Muscle layer of duodenum (tissue), 2 donors: Measurements from ENCODE around the gene NAA16.

Source experiments
- H3K27ac ChIP-seq: one replicate; pipeline ENCODE4 v1.7.0; 2013; ENCODE audit warnings: mild to moderate bottlenecking, low read length
- H3K27me3 ChIP-seq: one replicate; pipeline ENCODE4 v1.7.0; 2013; ENCODE audit warnings: low read depth, mild to moderate bottlenecking, control low read depth, low read length
- H3K36me3 ChIP-seq, 2 donors: one replicate each; pipeline ENCODE4 v1.7.0; 2013; ENCODE audit warnings: low read length in 2 of 2, control low read depth in 1 of 2, mild to moderate bottlenecking in 1 of 2; ENCODE audit not compliant: insufficient read depth in 2 of 2, control insufficient read depth in 1 of 2
- H3K4me1 ChIP-seq, 2 donors: one replicate each; pipeline ENCODE4 v1.7.0; 2013; ENCODE audit warnings: low read length in 2 of 2, mild to moderate bottlenecking in 2 of 2, control low read depth in 1 of 2, moderate library complexity in 1 of 2; ENCODE audit not compliant: insufficient read depth in 2 of 2, control insufficient read depth in 1 of 2
- H3K4me3 ChIP-seq, 2 donors: one replicate each; pipeline ENCODE4 v1.7.0; 2013; ENCODE audit warnings: low read length in 2 of 2, low read depth in 1 of 2, mild to moderate bottlenecking in 1 of 2
- H3K9me3 ChIP-seq, 2 donors: one replicate each; pipeline ENCODE4 v1.7.0; 2013; ENCODE audit warnings: low read length in 2 of 2, control low read depth in 1 of 2, mild to moderate bottlenecking in 1 of 2; ENCODE audit not compliant: control insufficient read depth in 1 of 2
- donor health status: healthy.

Gene NAA16

GRCh38 chr13:41364043-41364442, 53.0 kb downstream of the NAA16 start:
- Histone ChIP-seq H3K9me3 (no peaks in the 10 kb centered on the region), H3K27me3 (no peaks in the 10 kb centered on the region), H3K4me1 (no peaks in the 10 kb centered on the region), H3K36me3 (peaks cover 38 to 56% of the 10 kb centered on the region in 2 donors), H3K27ac (no peak overlapping the region), H3K4me3 (no peak overlapping the region)

DNA sequence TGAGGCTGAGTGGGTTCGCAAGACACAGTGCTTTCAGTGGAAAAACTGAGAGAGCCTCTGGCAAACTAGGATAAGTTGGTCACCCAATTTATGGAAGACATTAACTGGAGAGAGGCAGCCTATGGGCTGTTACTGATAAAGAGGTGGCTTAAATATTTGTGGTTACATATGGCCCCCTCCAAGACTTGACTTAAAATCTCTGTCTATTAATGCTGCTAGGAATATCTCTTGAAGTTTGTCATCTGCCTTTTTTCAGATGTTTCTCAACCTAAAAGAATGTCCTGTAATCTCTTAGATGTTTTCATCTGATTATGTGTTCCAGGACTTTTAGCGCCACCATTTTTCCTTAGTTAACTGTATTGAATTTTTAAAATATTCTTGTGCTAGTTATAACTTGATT, 54.6 kb downstream of the NAA16 start:
- Histone ChIP-seq H3K36me3 (peaks cover 33 to 61% of the 10 kb centered on the region in 2 donors), H3K9me3 (no peaks in the 10 kb centered on the region), H3K27me3 (no peaks in the 10 kb centered on the region), H3K4me3 (no peak overlapping the region), H3K27ac (no peak overlapping the region), H3K4me1 (no peaks in the 10 kb centered on the region)

DNA sequence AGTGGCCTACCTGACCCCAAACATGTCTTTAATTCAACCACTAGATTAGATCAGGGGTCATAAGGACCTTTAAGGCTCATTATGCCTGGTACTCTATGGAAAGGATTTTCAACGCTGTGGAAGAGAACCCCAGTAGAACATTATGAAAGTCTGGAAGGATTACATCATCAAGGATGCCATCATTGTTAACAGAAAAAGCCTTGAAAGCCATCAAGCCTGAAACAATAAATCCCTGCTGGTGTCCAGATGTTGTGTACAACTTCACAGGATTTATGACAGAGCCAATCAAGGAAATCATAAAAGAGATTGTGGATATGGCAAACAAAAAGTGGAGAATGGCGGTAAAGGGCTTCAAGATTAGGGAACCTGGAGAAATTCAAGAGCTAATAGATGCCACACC, 59.7 kb downstream of the NAA16 start:
- Histone ChIP-seq H3K9me3 (no peaks in the 10 kb centered on the region), H3K4me3 (no peak overlapping the region), H3K4me1 (no peaks in the 10 kb centered on the region), H3K27ac (no peak overlapping the region), H3K36me3 (peaks cover 33 to 69% of the 10 kb centered on the region in 2 donors), H3K27me3 (no peaks in the 10 kb centered on the region)

DNA sequence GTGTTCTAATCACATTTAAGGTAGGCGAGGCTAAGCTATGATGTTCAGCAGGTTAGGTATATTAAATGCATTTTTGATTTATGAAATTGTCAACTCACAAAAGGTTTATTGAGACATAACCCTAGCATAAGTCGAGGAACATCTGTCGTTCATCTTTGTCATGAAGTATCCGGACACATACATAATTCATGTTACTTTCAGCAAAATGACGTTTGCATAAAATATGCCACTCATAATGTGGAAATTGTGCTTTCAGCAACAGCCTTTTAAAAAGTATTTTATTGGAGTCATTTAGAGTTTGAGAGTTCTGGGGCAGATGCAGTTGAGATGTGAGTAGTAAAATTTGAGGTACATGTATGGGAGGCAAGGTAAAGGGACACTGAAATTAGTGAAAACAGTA, 66.4 kb downstream of the NAA16 start:
- Histone ChIP-seq H3K9me3 (no peaks in the 10 kb centered on the region), H3K36me3 (peaks cover 16 to 33% of the 10 kb centered on the region in 2 donors), H3K27ac (no peak overlapping the region), H3K4me3 (no peak overlapping the region), H3K27me3 (no peaks in the 10 kb centered on the region), H3K4me1 (no peaks in the 10 kb centered on the region)

DNA sequence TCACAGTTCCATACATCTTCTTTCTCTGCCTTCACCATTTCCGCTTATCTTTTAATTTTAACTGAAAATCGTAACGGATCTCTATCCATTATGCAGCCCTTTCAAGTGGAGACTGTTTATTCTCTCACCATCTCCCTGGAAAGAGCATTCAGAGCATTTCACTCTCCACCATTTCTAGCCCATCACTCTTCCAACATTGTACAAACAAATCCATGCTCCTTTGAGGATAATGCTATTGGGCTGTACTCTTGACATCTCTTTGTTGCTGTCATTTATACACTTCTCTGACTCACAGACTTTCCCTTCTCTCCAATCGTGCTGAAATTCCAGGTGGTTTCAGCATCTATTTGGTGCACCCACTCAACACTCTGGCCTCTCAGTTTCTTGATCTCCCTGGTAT, 71.4 kb downstream of the NAA16 start:
- H3K27ac ChIP-seq, result no peak overlapping the region
- H3K27me3 ChIP-seq, result no peaks in the 10 kb centered on the region
- no peak overlapping the region for H3K4me3 ChIP-seq
- no peaks in the 10 kb centered on the region for H3K9me3 ChIP-seq
- no peaks in the 10 kb centered on the region for H3K4me1 ChIP-seq
- no peaks in the 10 kb centered on the region for H3K36me3 ChIP-seq

GRCh38 chr13:41383386-41383785, 72.3 kb downstream of the NAA16 start:
- Histone ChIP-seq H3K9me3 (no peaks in the 10 kb centered on the region), H3K4me3 (no peak overlapping the region), H3K36me3 (no peaks in the 10 kb centered on the region), H3K27me3 (no peaks in the 10 kb centered on the region), H3K4me1 (no peaks in the 10 kb centered on the region), H3K27ac (no peak overlapping the region)

DNA sequence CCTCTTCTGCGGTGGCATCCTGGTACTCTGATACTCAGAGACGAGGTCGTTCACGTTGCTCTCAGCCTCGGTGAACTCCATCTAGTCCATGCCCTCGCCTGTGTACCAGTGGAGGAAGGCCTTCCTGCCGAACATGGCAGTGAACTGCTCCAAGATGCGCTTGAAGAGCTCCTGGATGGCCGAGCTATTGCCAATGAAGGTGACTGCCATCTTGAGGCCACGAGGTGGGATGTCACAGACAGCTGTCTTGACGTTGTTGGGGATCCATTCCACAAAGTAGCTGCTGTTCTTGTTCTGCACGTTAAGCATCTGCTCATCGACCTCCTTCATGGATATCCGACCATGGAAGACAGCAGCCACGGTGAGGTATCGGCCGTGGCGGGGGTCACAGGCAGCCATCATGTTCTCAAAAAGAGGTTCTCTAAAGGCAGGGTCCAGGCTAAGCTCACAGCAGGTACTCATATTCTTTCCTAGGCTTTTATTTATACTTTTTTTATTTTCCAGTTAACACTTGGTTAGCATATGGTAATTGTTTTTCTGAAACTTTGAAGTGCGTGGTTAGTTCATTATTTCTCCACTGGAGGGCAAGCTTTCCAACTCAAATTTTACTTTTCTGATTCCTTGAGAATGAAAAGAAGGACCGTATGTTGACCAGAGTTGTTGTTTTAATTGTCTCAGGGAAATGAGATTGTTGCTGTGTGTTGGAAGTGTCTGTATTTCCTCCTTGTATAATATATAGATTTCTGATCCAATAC, 73.9 kb downstream of the NAA16 start:
- H3K9me3 ChIP-seq, result no peaks in the 10 kb centered on the region
- no peaks in the 10 kb centered on the region for H3K27me3 ChIP-seq
- no peak overlapping the region for H3K27ac ChIP-seq
- no peaks in the 10 kb centered on the region for H3K36me3 ChIP-seq
- H3K4me1 ChIP-seq, result no peaks in the 10 kb centered on the region
- no peak overlapping the region for H3K4me3 ChIP-seq

- Histone ChIP-seq H3K27me3 (no peaks in the 10 kb centered on the region), H3K9me3 (no peaks in the 10 kb centered on the region), H3K4me1 (no peaks in the 10 kb centered on the region), H3K27ac (no peak overlapping the region), H3K4me3 (no peak overlapping the region), H3K36me3 (no peaks in the 10 kb centered on the region)
These were observed 75.1 kb downstream of the NAA16 start for GRCh38 chr13:41386211-41386610.

- H3K4me3 ChIP-seq, result no peak overlapping the region
- no peaks in the 10 kb centered on the region for H3K36me3 ChIP-seq
- H3K27ac ChIP-seq, result no peak overlapping the region
- H3K4me1 ChIP-seq, result no peaks in the 10 kb centered on the region
- H3K27me3 ChIP-seq, result no peaks in the 10 kb centered on the region
- no peaks in the 10 kb centered on the region for H3K9me3 ChIP-seq
These were observed 76.5 kb downstream of the NAA16 start for GRCh38 chr13:41387576-41387975.

GRCh38 chr13:41388143-41388881, 77.2 kb downstream of the NAA16 start:
- Histone ChIP-seq H3K9me3 (no peaks in the 10 kb centered on the region), H3K4me1 (no peaks in the 10 kb centered on the region), H3K27ac (no peak overlapping the region), H3K36me3 (no peaks in the 10 kb centered on the region), H3K4me3 (no peak overlapping the region), H3K27me3 (no peaks in the 10 kb centered on the region)

- Histone ChIP-seq H3K4me3 (no peak overlapping the region), H3K9me3 (no peaks in the 10 kb centered on the region), H3K27ac (no peak overlapping the region)
These were observed 78.5 kb downstream of the NAA16 start for GRCh38 chr13:41389580-41389979.

More at GRCh38 chr13:41389580-41389979, 78.5 kb downstream of the NAA16 start:
- Histone ChIP-seq H3K36me3 (no peaks in the 10 kb centered on the region), H3K27me3 (no peaks in the 10 kb centered on the region), H3K4me1 (no peaks in the 10 kb centered on the region)
